HS-5 (cell line): ENCODE results near the gene ERVMER34-1.

Experiments used
- DNase-seq: peaks from one replicate; pipeline ENCODE4 v3.0.0-alpha.2; 2012; ENCODE audit warnings: low read depth

Gene ERVMER34-1

GRCh38 chr4:52721968-52722815, 29.0 kb downstream of the ERVMER34-1 start:
- DNase-seq: peak; percentile 76

GRCh38 chr4:52718123-52718522, 33.1 kb downstream of the ERVMER34-1 start:
- DNase-seq: no peak

- no peak for DNase-seq
Observed at GRCh38 chr4:52716364-52717151, 34.7 kb downstream of the ERVMER34-1 start.

DNA sequence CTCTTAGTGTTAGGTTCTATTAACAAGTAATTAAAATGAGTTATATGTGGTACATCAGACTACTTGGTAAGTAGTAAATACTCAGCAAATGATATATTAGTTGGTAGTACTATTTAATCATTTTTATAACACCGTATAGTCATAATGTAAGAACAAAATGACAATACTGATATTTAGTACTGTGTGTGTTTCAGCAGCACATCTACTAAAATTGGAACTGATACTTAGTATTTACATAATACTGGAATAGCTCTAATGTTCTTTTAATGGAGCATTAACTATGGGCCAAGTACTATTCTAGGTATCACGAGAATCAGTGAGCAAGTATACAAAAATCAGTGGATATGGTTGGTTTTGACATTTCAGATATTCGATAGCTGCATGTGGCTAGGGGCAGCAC, 35.3 kb downstream of the ERVMER34-1 start:
- DNase-seq: no peak

GRCh38 chr4:52715255-52715897, 35.8 kb downstream of the ERVMER34-1 start:
- DNase-seq: no peak

- DNase-seq: no peak
Observed at GRCh38 chr4:52714597-52715254, 36.5 kb downstream of the ERVMER34-1 start.

DNA sequence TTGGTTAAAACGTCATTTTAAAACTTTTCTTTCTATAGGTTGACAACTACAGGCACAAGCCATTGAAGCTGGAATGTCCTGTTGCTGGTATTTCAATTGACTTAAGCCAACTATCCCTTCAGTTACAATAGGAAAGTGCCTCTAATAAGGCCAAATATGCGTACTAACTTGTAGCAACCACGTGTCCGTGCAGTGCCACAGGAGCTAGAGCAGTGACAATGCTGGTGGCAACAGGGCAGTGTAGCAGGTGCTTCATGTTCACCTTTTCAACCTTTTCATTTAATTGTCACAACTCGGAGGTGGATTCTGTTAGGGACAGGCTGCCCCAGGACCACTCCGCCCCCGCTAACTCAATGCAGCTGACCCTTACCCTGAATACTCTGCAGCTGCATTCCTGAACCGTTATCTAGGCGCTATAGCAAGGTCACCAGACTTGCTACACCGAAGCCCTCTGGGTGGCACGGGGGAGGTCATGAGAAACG, 37.7 kb downstream of the ERVMER34-1 start:
- DNase-seq: no peak

- DNase-seq: peak; percentile 69
Observed at GRCh38 chr4:52712251-52713130, 38.7 kb downstream of the ERVMER34-1 start.

- DNase-seq: no peak
Observed at GRCh38 chr4:52711834-52712250, 39.4 kb downstream of the ERVMER34-1 start.

- no peak for DNase-seq
Observed at GRCh38 chr4:52711272-52711671, 40.0 kb downstream of the ERVMER34-1 start.

DNA sequence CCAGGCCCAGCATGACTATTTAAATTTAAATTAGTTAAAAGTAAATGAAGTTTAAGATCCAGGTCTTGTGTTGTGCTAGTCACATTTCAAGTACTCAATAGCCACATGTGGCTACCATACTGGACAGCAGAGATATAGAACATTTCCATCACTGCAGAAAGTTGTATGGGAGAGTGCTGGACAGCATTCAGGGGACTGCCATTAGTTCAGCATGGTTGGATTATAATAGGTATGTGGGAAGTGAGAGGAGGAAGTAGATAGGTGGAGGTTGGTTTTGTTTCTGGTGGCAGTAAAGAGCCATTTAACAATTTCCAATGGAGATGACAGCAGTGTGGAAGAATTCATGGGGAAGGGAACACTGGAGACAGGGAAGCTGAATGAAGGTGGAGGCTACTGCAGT, 42.1 kb downstream of the ERVMER34-1 start:
- DNase-seq: no peak

DNA sequence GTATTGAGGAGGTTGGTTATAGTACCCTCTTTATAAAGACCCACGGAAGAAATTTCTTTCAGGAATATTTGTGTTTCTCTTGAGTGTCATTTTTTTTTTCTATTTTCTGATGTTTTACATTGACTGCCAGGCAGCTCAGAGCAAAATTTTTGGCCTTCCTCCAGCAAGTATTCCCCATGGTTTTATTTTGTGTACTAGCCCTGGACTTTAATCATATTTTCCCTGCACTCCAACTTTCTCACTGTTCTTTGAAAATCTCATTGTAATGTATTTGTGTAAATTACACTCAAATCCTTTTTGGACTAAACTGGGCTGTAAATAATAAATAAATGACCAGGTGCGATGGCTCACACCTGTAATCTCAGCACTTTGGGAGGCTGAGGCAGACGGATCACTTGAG, 46.6 kb downstream of the ERVMER34-1 start:
- DNase-seq: no peak

- no peak for DNase-seq
Observed at GRCh38 chr4:52704133-52704532, 47.1 kb downstream of the ERVMER34-1 start.

DNA sequence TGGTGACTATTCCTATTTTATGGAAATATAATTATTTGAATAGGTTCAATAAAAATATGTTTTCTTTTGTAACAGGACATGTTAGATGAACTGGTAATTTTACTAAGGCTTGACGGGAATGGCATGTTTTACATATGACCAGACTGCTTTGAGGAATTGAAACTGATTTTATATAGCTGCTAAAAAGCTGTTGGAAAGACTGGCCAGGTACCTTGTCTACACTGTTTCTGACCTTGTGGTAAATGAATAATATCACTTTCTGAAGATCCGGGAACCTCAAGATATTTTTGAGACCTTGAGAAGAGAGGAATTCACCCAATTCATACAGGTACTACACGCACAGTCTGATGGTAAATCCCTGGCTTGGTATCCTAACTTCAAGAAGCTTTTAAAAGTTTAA, 50.0 kb downstream of the ERVMER34-1 start:
- no peak for DNase-seq

DNA sequence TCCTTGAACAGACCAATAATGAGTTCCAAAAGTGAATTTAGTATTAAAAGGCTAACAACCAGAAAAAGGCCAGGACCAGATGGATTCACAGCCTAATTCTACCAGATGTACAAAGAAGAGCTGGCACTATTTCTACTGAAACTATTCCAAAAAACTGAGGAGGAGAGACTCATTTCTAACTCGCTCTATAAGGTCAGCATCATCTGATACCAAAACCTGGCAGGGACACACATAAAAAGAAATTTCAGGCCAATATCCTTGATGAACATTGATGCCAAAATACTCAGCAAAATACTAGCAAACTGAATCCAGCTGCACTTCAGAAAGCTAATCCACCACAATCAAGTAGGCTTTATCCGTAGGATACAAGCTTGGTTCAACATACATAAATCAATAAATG, 56.3 kb downstream of the ERVMER34-1 start:
- DNase-seq: no peak

DNA sequence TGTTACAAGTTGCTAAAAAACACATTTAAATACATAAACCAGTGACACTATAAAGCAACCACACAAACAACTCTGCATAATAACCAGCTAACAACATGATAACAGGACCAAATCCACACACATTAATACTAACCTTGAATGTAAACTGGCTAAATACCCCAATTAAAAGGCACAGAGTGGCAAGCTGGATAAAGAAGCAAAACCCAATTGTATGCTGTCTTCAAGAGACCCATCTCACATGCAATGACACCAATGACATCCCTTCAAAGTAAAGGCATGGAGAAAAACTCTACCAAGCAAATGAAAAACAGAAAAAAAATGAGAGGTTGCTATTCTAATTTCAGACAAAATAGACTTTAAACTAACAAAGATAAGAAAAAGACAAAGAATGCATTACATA, 57.7 kb downstream of the ERVMER34-1 start:
- DNase-seq: no peak
